IMR-90 (cell line): ENCODE measurements around the gene MYH9. TPM values are rescaled to one million over a fixed set of nuclear protein-coding genes. Genes with fewer than 3 reads are reported as not detected.

Source experiments
- ATAC-seq: fragments of 200-7000 bp; cut with Tn5 transposase; 2 replicates; pipeline ENCODE4 v1.9.1; 2020; ENCODE audit warnings: low read depth, mild to moderate bottlenecking, moderate library complexity
- BruUV-seq: library from RNA; stranded (reverse); fragments of 400-500 nt; replicated peaks from 2 replicates; lab custom pipeline; 2021; lab: Mats Ljungman, UMichigan
- CTCF ChIA-PET: fragments of 300-600 bp; formaldehyde crosslinking; extraction: SDS; loops from one replicate; lab custom pipeline; 2021; ENCODE audit warnings: antibody characterized with exemption; lab: Yijun Ruan, JAX
- POLR2A ChIA-PET: fragments of 300-600 bp; sonication (Branson Sonifier 250); formaldehyde crosslinking; loops from one replicate; lab custom pipeline; 2022; ENCODE audit warnings: antibody characterized with exemption; ENCODE audit not compliant: unreplicated experiment; lab: Charles Lee
- DNase-seq: peaks from one replicate; pipeline ENCODE4 v3.0.0; 2013
- H2AFZ ChIP-seq: replicated peaks from 2 replicates; pipeline ENCODE3; 2013; ENCODE audit warnings: low read length, mild to moderate bottlenecking; ENCODE audit not compliant: poor library complexity
- H2AK5ac ChIP-seq: 2 replicates; pipeline ENCODE4 v1.6.1; 2013; ENCODE audit warnings: low read depth, low read length, inconsistent platforms
- H2AK9ac ChIP-seq: replicated peaks from 2 replicates; pipeline ENCODE3; 2013; ENCODE audit warnings: mild to moderate bottlenecking, low read depth, low read length, moderate library complexity; ENCODE audit not compliant: poor library complexity
- H2BK120ac ChIP-seq: 2 replicates; pipeline ENCODE4 v1.6.1; 2013; ENCODE audit warnings: low read depth, low read length, inconsistent platforms
- H2BK15ac ChIP-seq: 3 replicates; pipeline ENCODE4 v1.6.1; 2013; ENCODE audit warnings: low read depth, low read length, inconsistent platforms
- H2BK20ac ChIP-seq: 2 replicates; pipeline ENCODE4 v1.6.1; 2013; ENCODE audit warnings: low read depth, mild to moderate bottlenecking, inconsistent platforms, low read length, moderate library complexity
- H2BK5ac ChIP-seq: 2 replicates; pipeline ENCODE4 v1.6.1; 2013; ENCODE audit warnings: mild to moderate bottlenecking, low read depth, low read length, inconsistent platforms; ENCODE audit not compliant: poor library complexity, severe bottlenecking
- H3K14ac ChIP-seq: replicated peaks from 2 replicates; pipeline ENCODE4 v1.6.1; 2013; ENCODE audit warnings: low read depth, low read length, inconsistent platforms
- H3K18ac ChIP-seq: 2 replicates; pipeline ENCODE4 v1.6.1; 2013; ENCODE audit warnings: low read depth, low read length, control low read depth
- H3K23ac ChIP-seq: 2 replicates; pipeline ENCODE4 v1.6.1; 2013; ENCODE audit warnings: low read depth, low read length, inconsistent platforms
- H3K27ac ChIP-seq: 2 replicates; pipeline ENCODE4 v1.5.1; 2013; ENCODE audit warnings: mild to moderate bottlenecking, control low read depth, low read length; ENCODE audit not compliant: insufficient read depth
- H3K27me3 ChIP-seq: 2 replicates; pipeline ENCODE4 v1.6.1; 2013; ENCODE audit warnings: low read length; ENCODE audit not compliant: control insufficient read depth, insufficient read depth
- H3K36me3 ChIP-seq: 2 replicates; pipeline ENCODE4 v1.6.1; 2013; ENCODE audit warnings: low read length, mixed read lengths; ENCODE audit not compliant: control insufficient read depth, insufficient read depth
- H3K4ac ChIP-seq: 2 replicates; pipeline ENCODE4 v1.6.1; 2013; ENCODE audit warnings: low read depth, low read length, inconsistent platforms
- H3K4me1 ChIP-seq: 2 replicates; pipeline ENCODE4 v1.6.1; 2013; ENCODE audit warnings: low read length, mixed read lengths; ENCODE audit not compliant: control insufficient read depth, insufficient read depth
- H3K4me2 ChIP-seq: 2 replicates; pipeline ENCODE4 v1.6.1; 2013; ENCODE audit warnings: low read depth, mild to moderate bottlenecking, control low read depth, low read length, moderate library complexity
- H3K4me3 ChIP-seq: 2 replicates; pipeline ENCODE4 v1.5.1; 2013; ENCODE audit warnings: low read depth, mild to moderate bottlenecking, control low read depth, low read length, moderate library complexity; ENCODE audit not compliant: insufficient read depth
- H3K56ac ChIP-seq: 2 replicates; pipeline ENCODE4 v1.6.1; 2013; ENCODE audit warnings: low read length, inconsistent platforms; ENCODE audit not compliant: insufficient read depth; ENCODE audit errors: extremely low read depth
- H3K79me1 ChIP-seq, 2 experiments: 2 replicates each; pipeline ENCODE4 v1.6.1; 2013; ENCODE audit warnings: low read length in 2 of 2, inconsistent platforms in 1 of 2, low read depth in 1 of 2
- H3K9ac ChIP-seq: 2 replicates; pipeline ENCODE4 v1.6.1; 2013; ENCODE audit warnings: low read depth, low read length, control low read depth
- H3K9me1 ChIP-seq: 2 replicates; pipeline ENCODE4 v1.6.1; 2013; ENCODE audit warnings: low read length, inconsistent platforms; ENCODE audit not compliant: insufficient read depth
- H3K9me3 ChIP-seq: 2 replicates; pipeline ENCODE4 v1.6.1; 2013; ENCODE audit warnings: low read length; ENCODE audit not compliant: control insufficient read depth, insufficient read depth
- H4K20me1 ChIP-seq: 2 replicates; pipeline ENCODE4 v1.6.1; 2013; ENCODE audit warnings: low read length, inconsistent platforms; ENCODE audit not compliant: insufficient read depth
- H4K5ac ChIP-seq: 2 replicates; pipeline ENCODE4 v1.6.1; 2013; ENCODE audit warnings: mild to moderate bottlenecking, low read depth, low read length, control low read depth
- H4K8ac ChIP-seq, 2 experiments: 2 replicates each; pipeline ENCODE4 v1.6.1; 2013; ENCODE audit warnings: low read depth in 2 of 2, low read length in 2 of 2, control low read depth in 1 of 2, inconsistent platforms in 1 of 2
- H4K91ac ChIP-seq: 2 replicates; pipeline ENCODE4 v1.6.1; 2013; ENCODE audit warnings: low read depth, low read length, inconsistent platforms; ENCODE audit not compliant: insufficient read depth
- MAFK ChIP-seq: IDR thresholded peaks from 2 replicates; pipeline ENCODE4 v1.6.1; 2012; ENCODE audit warnings: low read depth, low read length, improper control_type of control experiment
- NFE2L2 ChIP-seq: fragments of 150-350 bp; IDR thresholded peaks from 2 replicates; pipeline ENCODE4 v1.6.1; 2016; ENCODE audit warnings: low read depth, mild to moderate bottlenecking, low read length
- SMC3 ChIP-seq: fragments of 150-350 bp; IDR thresholded peaks from 2 replicates; pipeline ENCODE4 v1.6.1; 2016; ENCODE audit warnings: low read depth, mild to moderate bottlenecking, antibody characterized with exemption, low read length, moderate library complexity
- WGBS, 2 experiments: methylation state at CpG; one replicate each; pipeline versions ENCODE4 v1.1.5 to v1.1.7; 2013; ENCODE audit warnings: missing lambda C conversion rate in 2 of 2; ENCODE audit not compliant: insufficient read length in 1 of 2; ENCODE audit errors: extremely low coverage in 2 of 2; 5-methylcytosine and 5-hydroxymethylcytosine counted together
- dilution Hi-C: fragments of 300-500 bp; cut with HindIII; formaldehyde crosslinking; loops from one replicate; pipeline ENCODE4 v1.14.3; 2018; ENCODE audit warnings: low sequenced_read_pairs; ENCODE audit not compliant: unreplicated experiment
- in situ Hi-C: fragments of 300-500 bp; cut with MboI; formaldehyde crosslinking; loops from 3 replicates; pipeline ENCODE4 v1.14.3; 2019; ENCODE audit warnings: low sequenced_read_pairs, inconsistent platforms, mixed read lengths
- intact Hi-C: fragments of 100-400 bp; cut with micrococcal nuclease; formaldehyde crosslinking; loops from 2 replicates; pipeline ENCODE4 v1.10.0; 2022
- polyA plus RNA-seq, 3 experiments: library from polyadenylated mRNA; depleted of rRNA; stranded (reverse); fragments of >200 nt; gene quantifications; 2 replicates each; pipeline ENCODE4 v1.2.3, GENCODE V29; 2012; ENCODE audit warnings: low replicate concordance in 1 of 3
- total RNA-seq: library from RNA; depleted of rRNA; stranded (reverse); fragments of >200 nt; gene quantifications from 2 replicates; pipeline ENCODE4 v1.2.3, GENCODE V29; 2012

Gene MYH9
- total and polyA plus RNA-seq, 2 of the 4 experiments (the other 2 are of a cell fraction) = 475 to 554 TPM

- in situ Hi-C loops = no loop called here
- H3K9me3 ChIP-seq = no peaks in the 10 kb centered on the region
- H3K9ac ChIP-seq = no peak overlapping the region
- dilution Hi-C loops = no loop called here
- H3K4me3 ChIP-seq = no peak overlapping the region
- H4K5ac ChIP-seq = peak overlapping the region; percentile 13; the same call in 1 of the 2 replicates
- peak overlapping the region; percentile 82; the same call in 1 of the 2 replicates for H3K18ac ChIP-seq
- peaks cover 30 to 42% of the 10 kb centered on the region in 2 experiments for H3K79me1 ChIP-seq
- H4K91ac ChIP-seq = peak overlapping the region; percentile 75
- no CpG with 5 or more reads among the region's 10 CpGs for WGBS, 2 experiments
- H4K20me1 ChIP-seq = no peaks in the 10 kb centered on the region
- peak overlapping the region; percentile 90 for H2BK5ac ChIP-seq
- DNase-seq = peak; percentile 87
- no peak overlapping the region for H3K56ac ChIP-seq
- peak overlapping the region; percentile 91; the same call in 2 of the 3 replicates for H2BK15ac ChIP-seq
- peak overlapping the region; percentile 90 for H2BK20ac ChIP-seq
- H3K9me1 ChIP-seq = peaks cover 29% of the 10 kb centered on the region
- peaks cover 23% of the 10 kb centered on the region for H3K4me1 ChIP-seq
- H3K4me2 ChIP-seq = no peak overlapping the region
- no peak overlapping the region for H2AFZ ChIP-seq
- peak; percentile 68 for TF ChIP-seq MAFK
- no peak for TF ChIP-seq SMC3
- TF ChIP-seq NFE2L2 = peak; percentile 48
- BruUV-seq = no TSS peak
- no peak overlapping the region; the same call in 1 of the 2 replicates for H3K27ac ChIP-seq
- POLR2A ChIA-PET = no interaction called here
- peak overlapping the region; percentile 41; the same call in 1 of the 2 replicates for H3K23ac ChIP-seq
- H2AK9ac ChIP-seq = peak overlapping the region; percentile 11
- H3K14ac ChIP-seq = peak overlapping the region; percentile 65
- peak overlapping the region; percentile 76 for H3K4ac ChIP-seq
- no peaks in the 10 kb centered on the region for H3K36me3 ChIP-seq
- CTCF ChIA-PET = no interaction called here
- intact Hi-C loops = no loop called here
- H3K27me3 ChIP-seq = no peaks in the 10 kb centered on the region
- H2AK5ac ChIP-seq = peak overlapping the region; percentile 90
- peak overlapping the region; percentile 13 to 77; a peak in 3 of 4 replicates for H4K8ac ChIP-seq
- peak overlapping the region; percentile 97 for H2BK120ac ChIP-seq
- ATAC-seq = peak; percentile 68
Measured at GRCh38 chr22:36398601-36399471, 11.1 kb upstream of the MYH9 start.
